Brain microvascular endothelial cell (primary cell): ENCODE measurements around the gene ADD3.
"Not testable (repeated sequence)": the region's sequence is repeated elsewhere in the genome, so short reads cannot be mapped to it uniquely, and the experiment has no call there.

Source experiments
- DNase-seq: peaks from one replicate; pipeline ENCODE4 v3.0.0-alpha.2; 2020
- H3K27ac ChIP-seq: fragments of 250-450 bp; sonication (Bioruptor Pico); 2 replicates; pipeline ENCODE4 v1.5.1; 2020; ENCODE audit warnings: mild to moderate bottlenecking, moderate library complexity
- H3K27me3 ChIP-seq: fragments of 250-450 bp; sonication (Bioruptor Pico); replicated peaks from 2 replicates; pipeline ENCODE4 v1.5.1; 2020; ENCODE audit warnings: mild to moderate bottlenecking
- H3K36me3 ChIP-seq: fragments of 250-450 bp; sonication (Bioruptor Pico); replicated peaks from 2 replicates; pipeline ENCODE4 v1.5.1; 2020; ENCODE audit warnings: mild to moderate bottlenecking
- H3K4me3 ChIP-seq: 2 replicates; pipeline ENCODE4 v1.5.1; 2011; ENCODE audit warnings: low read depth, mild to moderate bottlenecking, control low read depth, low read length, moderate library complexity
- in situ Hi-C: cut with HindIII; loops from 2 replicates; pipeline ENCODE4 v1.10.0; 2017; ENCODE audit warnings: low sequenced_read_pairs, low pct_ligation_motif_present
- TF ChIP-seq, protein P1 (sequence below): IDR thresholded peaks from 2 replicates; pipeline ENCODE4 v1.5.1; 2011; ENCODE audit warnings: low read depth, mild to moderate bottlenecking, moderate library complexity, low read length, control low read depth, inconsistent platforms; ENCODE audit errors: missing control alignments

Gene ADD3

GRCh38 chr10:110048781-110049180 lies 41.0 kb downstream of the ADD3 start:
- H3K36me3 ChIP-seq = no peaks in the 10 kb centered on the region
- H3K4me3 ChIP-seq = no peak overlapping the region
- no peaks in the 10 kb centered on the region for H3K27me3 ChIP-seq
- TF ChIP-seq, protein P1, sequence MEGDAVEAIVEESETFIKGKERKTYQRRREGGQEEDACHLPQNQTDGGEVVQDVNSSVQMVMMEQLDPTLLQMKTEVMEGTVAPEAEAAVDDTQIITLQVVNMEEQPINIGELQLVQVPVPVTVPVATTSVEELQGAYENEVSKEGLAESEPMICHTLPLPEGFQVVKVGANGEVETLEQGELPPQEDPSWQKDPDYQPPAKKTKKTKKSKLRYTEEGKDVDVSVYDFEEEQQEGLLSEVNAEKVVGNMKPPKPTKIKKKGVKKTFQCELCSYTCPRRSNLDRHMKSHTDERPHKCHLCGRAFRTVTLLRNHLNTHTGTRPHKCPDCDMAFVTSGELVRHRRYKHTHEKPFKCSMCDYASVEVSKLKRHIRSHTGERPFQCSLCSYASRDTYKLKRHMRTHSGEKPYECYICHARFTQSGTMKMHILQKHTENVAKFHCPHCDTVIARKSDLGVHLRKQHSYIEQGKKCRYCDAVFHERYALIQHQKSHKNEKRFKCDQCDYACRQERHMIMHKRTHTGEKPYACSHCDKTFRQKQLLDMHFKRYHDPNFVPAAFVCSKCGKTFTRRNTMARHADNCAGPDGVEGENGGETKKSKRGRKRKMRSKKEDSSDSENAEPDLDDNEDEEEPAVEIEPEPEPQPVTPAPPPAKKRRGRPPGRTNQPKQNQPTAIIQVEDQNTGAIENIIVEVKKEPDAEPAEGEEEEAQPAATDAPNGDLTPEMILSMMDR = no peak
- no peak for DNase-seq
- no peak overlapping the region for H3K27ac ChIP-seq
- in situ Hi-C loops = no loop called here

DNA sequence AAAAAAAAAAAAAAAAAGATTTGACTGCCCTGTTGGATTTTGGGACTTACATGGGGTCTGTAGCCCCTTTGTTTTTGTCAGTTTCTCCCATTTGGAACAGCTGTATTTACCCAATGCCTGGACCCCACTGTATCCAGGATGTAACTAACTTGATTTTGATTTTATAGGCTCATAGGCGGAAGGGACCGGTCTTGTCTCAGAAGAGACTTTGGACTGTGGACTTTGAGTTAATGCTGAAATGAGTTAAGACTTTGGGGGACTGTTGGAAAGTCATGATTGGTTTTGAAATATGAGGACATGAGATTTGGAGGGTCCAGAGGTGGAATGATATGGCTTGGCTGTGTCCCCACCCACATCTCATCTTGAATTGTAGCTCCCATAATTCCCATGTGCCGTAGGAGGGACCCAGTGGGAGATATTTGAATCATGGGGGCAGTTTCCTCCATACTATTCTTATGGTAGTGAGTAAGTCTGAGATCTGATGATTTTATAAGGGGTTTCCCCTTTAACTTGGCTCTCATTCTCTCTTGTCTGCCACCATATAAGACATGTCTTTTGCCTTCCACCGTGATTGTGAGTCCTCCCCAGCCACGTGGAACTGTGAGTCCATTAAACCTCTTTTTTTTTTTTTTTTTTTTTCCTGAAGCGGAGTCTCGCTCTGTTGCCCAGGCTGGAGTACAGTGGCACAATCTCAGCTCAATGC lies 42.3 kb downstream of the ADD3 start:
- H3K27ac ChIP-seq, H3K36me3 ChIP-seq, H3K27me3 ChIP-seq, H3K4me3 ChIP-seq, in situ Hi-C loops, DNase-seq: not testable (repeated sequence)

DNA sequence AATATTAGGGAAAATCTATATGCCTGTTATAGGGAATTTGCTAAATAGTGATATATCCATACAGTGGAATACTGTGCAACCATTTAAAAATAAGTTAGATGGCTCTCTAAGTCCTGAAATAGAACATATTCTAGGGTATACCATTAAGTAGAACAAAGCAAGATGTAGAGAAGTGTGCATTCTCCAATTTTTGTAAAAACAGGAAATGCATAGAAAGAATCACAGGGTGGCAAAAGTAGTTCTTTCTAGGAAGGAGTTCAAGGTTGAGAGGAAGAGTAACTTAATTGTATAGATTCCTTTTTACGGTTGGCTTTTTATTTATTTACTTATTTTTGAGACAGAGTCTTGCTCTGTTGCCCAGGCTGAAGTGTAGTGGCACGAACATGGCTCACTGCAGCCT lies 43.7 kb downstream of the ADD3 start:
- in situ Hi-C loops = no loop called here

GRCh38 chr10:110052916-110053315 lies 45.1 kb downstream of the ADD3 start:
- TF ChIP-seq, protein P1 = no peak
- no peaks in the 10 kb centered on the region for H3K27me3 ChIP-seq
- no peak for DNase-seq
- H3K27ac ChIP-seq = no peak overlapping the region
- no peak overlapping the region for H3K4me3 ChIP-seq
- no peaks in the 10 kb centered on the region for H3K36me3 ChIP-seq
- in situ Hi-C loops = no loop called here

More for the DNA sequence above, 43.7 kb downstream of the ADD3 start:
- Histone ChIP-seq H3K36me3 (no peaks in the 10 kb centered on the region), H3K27me3 (no peaks in the 10 kb centered on the region), H3K27ac (no peak overlapping the region), H3K4me3 (no peak overlapping the region)
- DNase-seq = no peak
- TF ChIP-seq, protein P1 = no peak

GRCh38 chr10:110056822-110057221 lies 49.0 kb downstream of the ADD3 start:
- Histone ChIP-seq H3K27ac (peak overlapping the region; percentile 32), H3K4me3 (no peak overlapping the region), H3K36me3 (no peaks in the 10 kb centered on the region), H3K27me3 (no peaks in the 10 kb centered on the region)
- TF ChIP-seq, protein P1 = no peak
- in situ Hi-C loops = no loop called here
- DNase-seq = no peak

DNA sequence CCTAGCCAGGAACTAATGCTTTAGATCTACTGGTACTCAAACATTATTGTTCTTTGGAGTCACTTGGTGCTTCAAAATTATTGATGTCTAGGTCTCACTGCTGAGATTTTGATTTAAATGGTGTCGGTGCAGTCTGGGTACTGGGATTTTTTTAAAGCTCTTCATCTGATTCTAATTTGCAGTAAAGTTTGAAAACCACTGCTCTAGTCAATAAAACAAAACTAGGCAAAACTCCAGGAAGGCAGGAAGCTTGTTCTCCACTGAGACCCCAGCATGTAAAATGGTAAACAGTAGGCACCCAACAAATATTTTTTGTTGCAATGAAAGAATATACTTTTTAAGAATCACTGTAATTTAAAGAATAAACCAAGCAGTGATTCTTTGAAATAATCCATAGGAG lies 49.7 kb downstream of the ADD3 start:
- TF ChIP-seq, protein P1 = no peak
- in situ Hi-C loops = no loop called here
- Histone ChIP-seq H3K27ac (no peak overlapping the region), H3K27me3 (no peaks in the 10 kb centered on the region), H3K36me3 (no peaks in the 10 kb centered on the region), H3K4me3 (no peak overlapping the region)
- DNase-seq = no peak
